ENCODE results near the gene ACO2.

Gene ACO2

DNA sequence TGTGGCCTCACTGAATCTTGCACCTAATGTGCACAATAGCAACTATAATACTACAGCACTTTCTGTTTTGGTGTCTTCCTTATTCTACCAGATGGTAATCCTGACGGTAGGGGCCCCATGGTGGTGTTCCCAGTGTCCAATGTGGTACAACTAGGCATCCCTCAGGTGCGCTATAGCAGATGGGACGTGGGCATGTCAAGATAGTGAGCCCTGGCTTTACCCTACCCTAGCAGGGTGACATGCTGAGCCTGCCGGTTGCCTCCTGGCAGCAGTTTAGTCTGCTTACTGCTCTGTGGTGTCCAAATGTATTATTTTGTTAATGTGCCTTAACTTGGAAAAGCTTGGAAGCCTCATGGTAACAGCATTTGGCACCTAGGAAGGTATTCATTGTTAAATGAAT is 19.2 kb downstream of the ACO2 start:
- DNase-seq (ENCODE audit: low spot score): no peak

DNA sequence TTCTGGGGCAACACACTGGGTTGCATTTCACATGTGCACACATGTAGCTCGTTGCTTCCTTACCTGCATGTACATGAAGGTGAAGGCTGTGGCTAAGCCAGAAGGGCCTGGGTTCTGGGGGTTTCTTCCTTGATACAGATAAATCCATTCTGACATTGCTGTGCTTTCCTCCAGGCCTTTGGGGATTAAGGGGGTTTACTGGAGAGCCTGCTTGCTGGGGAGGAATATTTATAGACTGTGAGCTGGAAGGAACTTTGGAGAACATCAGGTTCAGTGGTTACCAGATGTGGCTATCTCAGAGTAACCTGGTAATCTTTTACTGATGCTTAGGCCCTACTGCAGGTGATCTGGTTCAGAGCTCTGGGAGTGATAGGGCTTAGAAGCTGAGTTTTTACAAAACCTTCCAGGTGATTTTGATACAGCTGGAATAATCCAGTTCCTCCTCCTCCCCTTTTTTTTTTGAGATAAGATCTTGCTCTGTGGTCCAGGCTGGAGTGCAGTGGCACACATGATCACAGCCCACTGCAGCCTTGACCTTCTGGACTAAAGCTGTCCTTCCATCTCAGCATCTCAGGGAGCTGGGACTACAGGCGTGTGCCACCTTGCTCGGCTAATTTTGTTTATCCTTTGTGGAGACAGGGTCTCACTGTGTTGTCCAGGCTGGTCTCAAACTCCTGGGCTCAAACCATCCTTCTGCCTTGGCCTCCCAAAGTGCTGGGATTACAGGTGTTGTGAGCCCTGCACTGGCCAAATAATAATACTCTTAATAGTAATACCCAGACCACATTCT is 19.9 kb downstream of the ACO2 start:
- DNase-seq (ENCODE audit: low spot score): no peak

DNA sequence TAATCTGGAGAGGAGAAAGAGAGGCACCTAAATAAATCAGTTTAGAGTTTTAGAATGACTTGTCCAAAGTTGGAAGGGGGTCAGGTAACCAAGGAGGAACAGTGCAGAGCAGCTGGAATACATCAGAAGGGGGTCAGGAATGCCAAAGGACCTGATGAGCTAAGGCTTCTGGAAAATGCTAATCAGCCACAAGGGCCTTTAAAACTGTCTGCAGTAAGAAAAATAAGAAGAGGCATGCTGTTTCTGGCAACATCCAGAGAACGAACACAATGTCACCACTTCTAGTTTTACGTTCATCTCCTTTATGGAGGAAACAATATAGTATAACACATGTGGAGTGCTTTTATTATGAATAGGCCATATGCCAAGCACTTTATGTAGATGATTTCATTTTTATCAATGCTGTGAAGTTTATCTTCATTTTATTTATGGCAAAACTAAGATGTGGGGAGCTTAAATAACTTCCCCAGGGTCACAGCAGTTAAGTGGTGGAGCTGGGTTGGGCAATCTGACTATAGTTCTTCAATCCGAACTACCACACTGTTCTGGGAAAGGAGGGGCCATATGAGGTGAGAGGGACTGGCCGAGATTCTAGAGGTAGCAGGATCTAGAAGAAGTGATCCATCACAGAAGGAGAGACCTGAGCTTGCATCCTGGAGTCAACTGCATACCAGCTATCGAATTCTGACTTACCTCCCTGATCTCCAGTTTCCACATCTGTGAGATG is 22.6 kb downstream of the ACO2 start:
- DNase-seq (ENCODE audit: low spot score): no peak

DNA sequence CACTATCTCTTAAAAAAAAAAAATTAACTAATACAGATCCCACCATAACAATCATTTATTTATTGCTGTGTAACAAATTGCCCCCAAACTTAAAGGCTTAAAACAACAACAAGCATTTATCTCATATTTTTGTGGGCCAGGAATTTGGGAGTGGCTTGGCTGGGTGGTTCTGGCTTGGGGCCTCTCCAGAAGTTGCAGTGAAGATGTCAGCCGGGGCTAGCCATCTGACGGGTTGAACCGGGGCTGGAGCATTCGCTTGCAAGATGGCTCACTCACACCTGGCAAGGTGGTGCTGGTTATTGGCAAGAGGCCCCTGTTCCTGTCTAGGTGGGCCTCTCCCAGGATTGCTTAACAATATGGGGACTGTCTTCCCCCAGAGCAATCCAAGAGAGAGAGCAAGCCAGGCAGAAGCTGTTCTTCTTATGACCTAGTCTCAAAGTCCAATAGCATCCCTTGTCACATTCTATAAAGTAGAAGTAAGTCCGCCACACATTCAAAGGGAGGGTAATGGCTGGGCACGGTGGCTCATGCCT is 29.5 kb downstream of the ACO2 start:
- no peak for DNase-seq (ENCODE audit: low spot score)

DNA sequence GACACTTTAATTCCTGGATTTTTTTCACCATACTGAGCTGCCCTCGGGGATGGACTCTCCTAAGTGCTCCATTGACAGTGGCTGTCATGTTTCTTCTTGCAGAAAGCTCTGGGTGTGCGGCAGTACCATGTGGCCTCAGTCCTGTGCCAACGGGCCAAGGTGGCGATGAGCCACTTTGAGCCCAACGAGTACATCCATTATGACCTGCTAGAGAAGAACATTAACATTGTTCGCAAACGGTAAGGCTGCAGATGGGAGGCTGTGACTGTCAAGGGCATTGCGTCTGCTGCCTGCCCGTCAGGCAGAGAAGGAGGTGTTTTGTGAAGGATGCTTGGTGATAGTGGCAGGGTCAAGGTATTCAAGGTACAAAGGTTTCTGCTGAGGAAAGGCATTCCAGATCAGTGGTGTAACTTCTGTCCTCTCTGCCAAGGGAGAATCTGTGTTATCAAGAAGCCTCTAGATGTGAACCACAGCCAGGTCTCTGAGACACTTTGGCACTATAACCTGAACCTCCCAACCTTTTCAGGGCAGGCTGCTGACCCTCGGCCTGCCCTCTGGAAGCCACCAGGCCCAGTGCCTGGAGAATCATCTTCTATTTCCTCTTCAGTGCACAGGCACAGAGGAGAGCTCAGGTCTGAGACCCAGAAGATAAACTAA is 30.8 kb downstream of the ACO2 start:
- no peak for DNase-seq (ENCODE audit: low spot score)

DNA sequence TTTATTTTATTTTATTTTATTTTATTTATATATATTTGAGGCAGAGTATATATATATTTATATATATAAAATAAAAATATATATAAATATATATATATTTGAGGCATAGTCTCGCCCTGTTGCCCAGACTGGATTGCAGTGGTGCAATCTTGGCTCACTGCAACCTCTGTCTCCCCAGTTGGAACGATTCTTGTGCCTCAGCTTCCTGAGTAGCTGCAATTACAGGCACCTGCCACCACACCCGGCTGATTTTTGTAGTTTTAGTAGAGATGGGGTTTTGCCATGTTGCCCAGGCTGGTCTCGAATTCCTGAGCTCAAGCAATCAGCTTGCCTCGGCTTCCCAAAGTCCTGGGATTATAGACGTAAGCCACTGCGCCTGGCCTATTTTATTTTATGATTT is 31.4 kb downstream of the ACO2 start:
- no peak for DNase-seq (ENCODE audit: low spot score)

DNA sequence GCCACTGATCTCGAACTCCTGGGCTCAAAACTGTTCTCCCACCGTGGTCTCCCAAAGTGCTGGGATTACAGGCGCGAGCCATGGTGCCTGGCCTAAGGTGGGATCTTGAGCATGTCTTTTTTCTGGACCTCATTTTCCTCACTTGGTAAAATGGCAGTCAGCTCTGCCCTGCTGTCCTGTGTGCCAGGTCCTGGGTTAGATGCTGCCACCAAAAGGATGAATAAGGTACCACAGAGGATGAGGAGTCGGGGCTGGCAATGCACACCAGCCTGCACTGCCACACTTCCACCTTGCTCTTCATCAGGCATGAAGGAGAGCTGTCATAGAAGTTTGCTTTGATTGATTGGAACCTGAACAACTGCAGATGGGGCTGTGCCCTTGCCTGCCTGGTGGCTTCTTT is 32.3 kb downstream of the ACO2 start:
- DNase-seq (ENCODE audit: low spot score): no peak

DNA sequence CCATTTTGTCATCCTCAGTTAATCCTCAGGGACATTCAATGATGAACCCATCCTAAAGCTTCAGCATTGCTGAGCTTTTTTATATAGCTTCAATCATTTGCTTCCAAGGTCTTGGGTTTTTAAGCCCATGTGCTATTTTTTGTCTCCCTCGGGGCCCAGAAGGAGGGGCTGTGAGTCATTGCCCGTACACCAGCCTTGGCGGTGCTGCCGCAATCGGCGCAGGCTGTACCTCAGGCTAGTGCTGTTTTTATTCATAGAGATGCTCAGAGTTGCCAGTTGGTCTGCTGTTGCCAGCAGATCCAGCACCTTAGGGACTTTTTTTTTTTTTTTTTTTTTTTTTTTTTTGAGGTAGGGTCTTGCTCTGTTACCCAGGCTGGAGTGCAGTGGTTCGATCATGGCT is 35.5 kb downstream of the ACO2 start:
- no peak for DNase-seq (ENCODE audit: low spot score)

DNA sequence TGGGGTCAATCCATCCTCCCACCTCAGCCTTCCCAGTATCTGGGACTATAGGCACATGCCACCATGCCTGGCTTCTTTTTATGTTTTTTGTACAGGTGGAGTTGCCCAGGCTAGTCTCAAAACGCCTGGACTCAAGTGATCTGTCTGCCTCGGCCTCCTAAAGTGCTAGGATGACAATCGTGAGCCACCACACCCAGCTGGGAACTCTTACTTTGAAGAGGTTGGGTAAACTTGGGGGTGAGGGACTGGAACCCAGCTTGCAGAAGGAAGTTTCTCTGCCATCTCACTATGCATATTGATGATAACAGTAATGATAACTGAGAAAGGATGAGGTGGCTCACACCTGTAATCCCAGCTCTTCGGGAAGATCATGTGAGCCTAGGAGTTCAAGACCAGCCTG is 35.9 kb downstream of the ACO2 start:
- DNase-seq (ENCODE audit: low spot score): no peak

DNA sequence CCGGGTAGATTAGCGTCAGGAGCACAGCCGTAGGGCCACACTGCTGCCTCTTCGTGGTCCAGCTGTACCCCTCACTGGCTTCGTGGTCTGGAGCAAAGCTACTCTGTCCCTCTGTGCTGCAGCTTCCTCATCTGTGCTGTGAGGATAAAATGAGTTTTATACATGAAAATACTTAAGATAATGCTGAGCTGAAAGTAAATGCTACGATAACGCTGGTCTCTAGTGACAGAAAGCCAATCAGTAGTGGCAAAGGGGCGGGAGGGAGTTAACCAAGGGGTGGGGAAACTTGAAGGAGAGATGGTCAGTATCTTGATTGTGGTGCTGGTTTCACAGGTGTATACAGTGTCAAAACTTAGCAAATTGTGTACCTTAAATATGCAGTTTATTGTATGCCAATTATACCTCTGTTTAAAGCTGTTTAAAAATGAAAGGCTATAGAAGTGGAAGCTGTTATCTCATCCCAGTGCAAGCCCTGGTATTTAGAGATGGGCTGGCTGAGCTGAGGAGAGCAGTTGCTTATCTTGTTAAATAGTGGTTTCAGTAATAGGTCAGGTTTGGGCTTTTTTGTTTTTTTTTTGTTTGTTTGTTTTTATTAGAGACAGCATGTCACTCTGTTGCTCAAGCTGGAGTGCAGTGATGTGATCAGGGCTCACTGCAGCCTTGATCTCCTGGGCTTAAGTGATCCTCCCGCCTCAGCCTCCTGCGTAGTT is 36.7 kb downstream of the ACO2 start:
- no peak for DNase-seq (ENCODE audit: low spot score)

DNA sequence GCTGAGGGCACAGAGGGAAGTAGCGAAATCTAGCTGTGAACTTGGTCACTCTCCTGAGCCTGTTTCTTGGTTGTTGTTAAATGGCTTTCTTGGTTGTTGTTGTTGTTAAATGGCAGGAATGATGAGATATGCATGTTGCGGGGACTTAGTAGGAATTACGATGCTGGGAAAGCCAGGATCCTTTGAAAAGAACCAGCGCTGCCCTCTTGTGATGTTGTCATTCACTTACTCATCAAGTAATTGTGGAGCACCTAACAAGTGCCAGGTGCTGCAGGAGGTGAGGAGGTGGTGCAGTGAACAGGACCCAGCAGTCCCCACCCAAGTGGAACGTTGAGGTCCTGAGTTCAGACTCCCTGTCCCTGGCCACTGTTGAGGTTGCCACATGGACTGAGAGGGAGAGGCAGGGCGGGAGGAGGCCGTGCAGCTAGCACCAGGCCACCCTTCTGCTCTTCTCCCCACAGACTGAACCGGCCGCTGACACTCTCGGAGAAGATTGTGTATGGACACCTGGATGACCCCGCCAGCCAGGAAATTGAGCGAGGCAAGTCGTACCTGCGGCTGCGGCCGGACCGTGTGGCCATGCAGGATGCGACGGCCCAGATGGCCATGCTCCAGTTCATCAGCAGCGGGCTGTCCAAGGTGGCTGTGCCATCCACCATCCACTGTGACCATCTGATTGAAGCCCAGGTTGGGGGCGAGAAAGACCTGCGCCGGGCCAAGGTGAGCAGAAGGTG is 38.6 kb downstream of the ACO2 start:
- DNase-seq (ENCODE audit: low spot score): no peak

DNA sequence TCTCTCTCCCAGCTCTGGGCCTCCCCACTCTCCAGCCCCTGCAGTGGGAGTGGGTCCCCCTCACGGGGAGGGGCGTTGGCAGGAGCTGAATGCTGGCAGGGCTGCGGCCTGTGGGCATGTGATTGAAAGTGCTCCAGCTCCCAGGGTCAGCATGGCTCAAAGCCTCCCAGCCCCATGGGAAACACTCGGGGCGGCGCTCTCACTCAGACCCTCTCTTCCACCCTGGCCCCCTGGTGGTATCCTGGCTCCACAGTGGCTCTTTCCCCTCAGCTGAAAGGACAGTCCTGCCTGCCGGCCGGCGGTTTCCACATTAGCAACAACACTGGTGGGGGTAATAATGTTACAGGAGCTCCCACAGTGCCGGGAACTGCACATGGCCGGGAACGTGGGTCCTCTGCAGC is 39.9 kb downstream of the ACO2 start:
- no peak for DNase-seq (ENCODE audit: low spot score)

DNA sequence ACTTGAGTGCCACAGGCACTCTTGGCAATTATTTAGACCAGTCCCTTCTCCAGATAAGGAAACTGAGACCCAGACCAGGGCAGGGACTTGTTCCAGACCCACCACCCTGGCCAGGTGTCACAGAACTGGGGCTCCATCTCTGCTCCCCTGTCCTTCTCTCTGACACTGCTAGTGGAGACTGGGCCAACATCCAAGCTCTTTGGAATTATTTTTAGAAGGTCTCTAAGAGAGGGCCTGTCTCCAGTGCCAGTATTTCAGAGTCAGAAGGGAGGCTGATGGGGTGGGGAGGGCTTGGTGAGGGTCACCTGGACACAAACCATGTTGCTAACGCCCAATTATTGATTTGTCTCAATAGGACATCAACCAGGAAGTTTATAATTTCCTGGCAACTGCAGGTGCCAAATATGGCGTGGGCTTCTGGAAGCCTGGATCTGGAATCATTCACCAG is 42.6 kb downstream of the ACO2 start:
- no peak for DNase-seq (ENCODE audit: low spot score)

DNA sequence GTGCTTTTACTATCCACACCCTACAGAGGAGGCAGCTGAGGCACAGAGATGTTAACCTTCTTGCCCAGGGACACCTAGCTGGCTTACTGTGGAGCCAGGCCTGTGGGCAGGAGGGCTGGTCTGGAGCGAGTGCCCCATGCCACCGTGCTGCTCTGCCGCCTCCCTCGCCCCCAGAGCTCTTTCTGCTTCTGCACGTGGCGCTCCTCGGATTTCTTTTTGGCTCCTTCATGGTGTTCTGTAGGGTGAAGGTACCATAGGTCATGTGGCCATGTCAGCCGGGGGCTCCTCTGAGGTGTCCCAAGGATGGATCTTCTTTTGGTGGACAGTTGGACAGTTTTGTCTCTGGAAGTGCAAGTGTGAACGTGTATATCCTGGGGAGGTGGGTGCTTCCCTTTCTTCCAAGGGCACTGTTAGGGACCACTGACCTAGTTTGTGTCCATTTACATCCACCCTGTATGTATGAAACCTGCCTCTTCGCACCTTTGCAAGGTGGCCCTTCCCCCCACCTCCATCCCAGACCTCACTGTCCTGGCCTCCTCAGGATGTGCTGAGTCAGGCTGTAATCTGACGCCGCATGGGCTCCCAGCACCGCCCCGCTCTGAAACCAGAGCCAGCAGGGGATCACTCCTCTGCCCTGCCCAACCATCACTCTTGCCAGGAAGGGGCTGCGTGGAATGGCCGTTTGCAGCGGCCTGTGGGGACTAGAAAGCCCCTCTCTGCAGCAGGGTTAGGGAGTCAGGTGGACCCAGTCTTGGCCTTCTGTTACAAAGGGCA is 43.7 kb downstream of the ACO2 start:
- DNase-seq (ENCODE audit: low spot score): peak; percentile 70

DNA sequence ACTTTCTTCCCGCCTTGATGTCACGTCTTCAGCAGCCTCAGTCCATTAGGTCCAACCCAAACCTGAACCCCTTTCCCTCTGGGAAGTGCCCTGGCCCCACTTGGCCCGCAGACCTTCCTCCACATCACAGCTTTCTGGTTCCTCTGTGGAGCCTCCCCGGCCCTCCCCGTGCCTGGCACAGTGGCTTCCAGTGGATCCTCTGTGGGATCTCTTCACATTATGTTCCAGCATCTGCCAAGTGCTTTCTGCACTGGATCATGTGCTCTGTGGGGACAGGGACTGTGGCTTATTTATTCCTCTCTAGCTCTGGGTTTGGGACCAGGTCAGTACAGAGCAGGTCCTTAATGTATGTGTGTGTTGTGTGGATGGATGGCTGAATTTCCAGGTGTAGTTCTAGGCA is 44.5 kb downstream of the ACO2 start:
- DNase-seq (ENCODE audit: low spot score): no peak

DNA sequence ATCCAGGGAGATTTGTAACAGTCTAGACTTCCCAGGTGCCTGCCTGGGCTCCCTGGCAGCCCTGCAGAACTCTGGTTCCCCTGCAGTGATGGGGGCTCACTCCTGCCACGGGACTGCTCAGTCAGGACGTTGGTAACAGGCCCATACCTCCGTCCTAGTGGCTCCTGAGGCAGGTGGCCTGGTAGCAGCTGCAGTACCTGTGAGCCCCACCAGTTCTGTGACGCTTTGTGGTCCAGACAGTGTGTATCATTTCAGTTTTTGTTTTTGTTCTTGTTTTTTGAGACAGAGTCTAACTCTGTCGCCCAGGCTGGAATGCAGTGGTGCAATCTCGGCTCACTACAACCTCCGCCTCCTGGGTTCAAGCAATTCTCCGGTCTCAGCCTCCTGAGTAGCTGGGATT is 47.5 kb downstream of the ACO2 start:
- no peak for DNase-seq (ENCODE audit: low spot score)

DNA sequence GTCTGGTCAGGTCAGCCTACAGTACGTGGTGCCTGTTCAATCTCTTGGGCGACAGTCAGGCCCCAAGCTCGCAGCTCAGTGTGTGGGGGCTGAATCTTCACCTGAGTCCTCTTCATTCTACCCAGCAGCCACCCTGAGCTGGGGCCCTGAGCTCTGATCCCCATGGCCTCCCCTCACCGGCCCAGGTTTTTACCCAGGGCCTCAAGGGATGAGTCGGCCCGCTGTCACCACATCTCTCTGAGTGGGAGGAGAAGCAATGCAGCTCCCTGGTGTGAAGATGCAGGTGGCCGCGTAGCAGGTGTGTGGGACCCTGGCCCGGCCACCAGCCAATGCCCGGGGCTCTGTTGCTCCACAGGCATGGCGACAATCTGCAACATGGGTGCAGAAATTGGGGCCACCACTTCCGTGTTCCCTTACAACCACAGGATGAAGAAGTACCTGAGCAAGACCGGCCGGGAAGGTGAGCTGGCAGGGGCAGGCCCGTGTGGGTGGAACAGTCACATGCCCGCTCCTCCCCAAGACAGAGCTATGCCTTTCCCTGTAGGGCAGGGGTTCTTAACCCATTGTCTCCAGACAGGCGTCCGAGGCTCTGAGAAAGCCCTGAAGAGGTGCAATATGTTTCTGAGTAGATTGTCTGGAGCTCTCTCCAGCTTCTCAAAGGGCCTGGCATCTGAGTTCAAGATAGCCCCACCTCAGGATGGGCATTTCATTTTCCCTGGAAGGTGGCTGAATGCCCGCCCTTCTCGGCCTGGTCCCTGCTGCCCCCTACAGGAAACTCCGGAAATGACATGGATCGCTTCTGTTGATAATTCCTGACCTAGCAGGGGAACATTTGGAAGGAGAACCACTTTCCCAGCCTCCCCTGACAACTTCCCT is 48.5 kb downstream of the ACO2 start:
- DNase-seq (ENCODE audit: low spot score): peak; percentile 52

DNA sequence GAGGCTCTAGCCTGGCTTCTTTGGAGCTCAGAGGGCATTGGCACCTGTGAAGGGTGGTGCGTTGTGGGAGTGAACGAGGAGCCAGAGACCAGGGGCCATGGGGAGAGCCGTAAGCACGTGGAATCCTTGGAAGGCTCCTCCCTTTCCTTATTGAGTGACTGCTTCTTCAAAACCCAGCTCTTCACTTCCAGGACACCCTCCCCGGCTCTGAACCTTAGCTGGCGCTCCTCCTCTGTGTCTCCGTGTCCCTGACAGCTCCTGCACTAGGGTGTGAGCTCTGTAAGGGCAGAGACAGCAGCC is 49.1 kb downstream of the ACO2 start:
- DNase-seq (ENCODE audit: low spot score): no peak

DNA sequence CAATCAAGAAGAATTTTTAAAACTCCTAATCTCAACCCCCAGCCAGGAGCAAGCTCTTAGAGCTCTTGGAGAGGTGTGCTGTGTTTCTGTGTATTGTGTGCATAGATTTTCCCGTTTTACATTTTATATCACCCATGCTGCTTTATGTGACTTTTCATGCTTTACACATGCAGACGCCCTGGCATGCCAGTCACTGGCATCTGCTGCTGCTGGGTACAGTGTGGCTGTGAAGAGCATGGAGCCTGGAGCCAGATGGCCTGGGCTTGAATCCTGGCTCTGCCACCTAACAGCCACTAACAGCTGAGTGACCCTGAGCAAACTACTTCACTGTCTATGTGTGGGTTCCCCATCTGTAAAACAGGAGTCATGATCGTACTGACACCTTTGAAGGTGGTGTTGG is 52.2 kb downstream of the ACO2 start:
- DNase-seq (ENCODE audit: low spot score): no peak

DNA sequence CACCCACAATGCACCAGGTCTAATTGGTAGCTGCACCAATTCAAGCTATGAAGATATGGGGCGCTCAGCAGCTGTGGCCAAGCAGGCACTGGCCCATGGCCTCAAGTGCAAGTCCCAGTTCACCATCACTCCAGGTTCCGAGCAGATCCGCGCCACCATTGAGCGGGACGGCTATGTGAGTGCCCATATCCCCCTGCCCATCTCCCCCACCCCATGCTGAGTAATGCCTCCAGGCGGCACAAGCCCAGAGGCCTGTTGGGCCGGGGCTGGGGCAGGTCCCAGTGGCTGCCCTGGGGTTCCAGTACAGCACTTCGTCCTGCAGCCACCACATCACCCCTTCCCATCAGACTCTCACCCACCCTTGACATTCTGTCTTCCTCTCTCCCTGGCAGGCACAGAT is 53.9 kb downstream of the ACO2 start:
- DNase-seq (ENCODE audit: low spot score): no peak

All from SK-N-DZ (cell line).